HG03196 (cell line): Measurements from ENCODE around the gene PCNT.
A peak's percentile ranks its signal among the peaks of the same experiment; 100 is the strongest.
"Not testable (repeated sequence)": the region's sequence is repeated elsewhere in the genome, so short reads cannot be mapped to it uniquely, and the experiment has no call there.

Experiments
- ATAC-seq: cut with Tn5 transposase; IDR thresholded peaks from one replicate; pipeline ENCODE4 v1.9.1; 2021; ENCODE audit not compliant: unreplicated experiment

The PCNT gene

DNA sequence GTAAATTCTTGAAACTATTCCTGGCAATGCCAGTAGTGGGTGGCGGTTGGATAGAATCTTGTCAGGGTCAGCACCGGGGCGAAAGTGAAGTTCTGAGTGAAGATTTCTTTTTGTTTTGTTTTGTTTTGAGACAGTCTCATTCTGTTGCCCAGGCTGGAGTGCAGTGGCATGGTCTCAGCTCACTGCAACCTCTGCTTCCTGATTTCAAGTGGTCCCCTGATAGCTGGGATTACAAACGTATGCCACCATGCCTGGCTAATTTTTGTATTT, 33.3 kb downstream of the PCNT start:
- no peak for ATAC-seq

GRCh38 chr21:46357684-46358425, 33.9 kb downstream of the PCNT start:
- ATAC-seq = no peak

DNA sequence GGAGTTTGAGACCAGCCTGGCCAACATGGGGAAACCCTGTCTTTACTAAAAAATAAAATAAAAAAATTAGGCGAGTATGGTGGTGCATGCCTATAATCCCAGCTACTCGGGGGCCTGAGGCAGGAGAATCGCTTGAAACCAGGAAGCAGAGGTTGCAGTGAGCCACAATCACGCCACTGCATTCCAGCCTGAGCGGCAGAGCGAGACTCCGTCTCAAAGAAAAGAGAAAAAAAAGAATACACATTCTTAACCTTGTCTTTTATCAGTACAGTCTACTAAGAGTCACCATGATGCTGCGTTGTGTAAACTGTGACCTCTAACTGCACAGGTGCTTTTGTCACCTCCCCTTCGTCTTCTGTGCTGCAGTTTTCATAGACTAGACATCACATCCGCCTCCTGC, 37.2 kb downstream of the PCNT start:
- no peak for ATAC-seq

DNA sequence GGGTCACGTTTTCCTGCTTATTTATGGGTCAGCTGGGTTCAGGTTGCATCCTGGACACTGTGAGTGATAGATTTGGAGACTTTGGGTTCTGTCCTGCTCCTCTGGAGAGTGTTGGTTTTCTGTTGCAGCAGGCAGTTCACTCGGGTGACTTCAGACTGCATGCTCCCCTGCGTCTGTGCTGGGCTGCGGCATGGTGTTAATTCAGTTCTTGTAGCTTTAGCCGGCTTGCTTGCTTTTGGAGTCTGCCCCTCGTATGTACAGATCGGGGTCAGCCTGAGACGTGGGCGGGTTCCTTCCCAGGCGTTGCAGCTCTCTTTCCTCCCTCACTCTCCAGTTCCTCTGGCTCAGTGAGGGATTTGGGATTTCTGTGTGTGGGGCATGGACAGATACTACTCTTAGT, 38.0 kb downstream of the PCNT start:
- no peak for ATAC-seq

GRCh38 chr21:46362946-46363345, 39.0 kb downstream of the PCNT start:
- ATAC-seq = no peak

DNA sequence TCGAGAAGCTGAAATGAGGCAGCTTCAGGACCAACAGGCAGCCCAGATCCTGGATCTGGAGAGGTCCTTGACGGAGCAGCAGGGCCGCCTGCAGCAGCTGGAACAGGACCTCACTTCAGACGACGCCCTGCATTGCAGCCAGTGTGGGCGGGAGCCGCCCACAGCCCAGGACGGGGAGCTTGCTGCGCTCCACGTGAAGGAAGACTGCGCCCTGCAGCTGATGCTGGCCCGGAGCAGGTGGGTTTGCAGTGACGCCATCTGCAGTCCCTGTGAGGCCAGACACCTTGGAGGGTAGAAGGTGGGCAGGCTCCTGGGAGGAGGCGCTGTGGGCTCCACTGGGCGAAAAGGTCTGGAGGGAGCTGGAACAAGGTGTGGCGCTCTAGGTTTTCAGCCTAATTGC, 39.7 kb downstream of the PCNT start:
- ATAC-seq = no peak

GRCh38 chr21:46366091-46366490, 42.1 kb downstream of the PCNT start:
- no peak for ATAC-seq

DNA sequence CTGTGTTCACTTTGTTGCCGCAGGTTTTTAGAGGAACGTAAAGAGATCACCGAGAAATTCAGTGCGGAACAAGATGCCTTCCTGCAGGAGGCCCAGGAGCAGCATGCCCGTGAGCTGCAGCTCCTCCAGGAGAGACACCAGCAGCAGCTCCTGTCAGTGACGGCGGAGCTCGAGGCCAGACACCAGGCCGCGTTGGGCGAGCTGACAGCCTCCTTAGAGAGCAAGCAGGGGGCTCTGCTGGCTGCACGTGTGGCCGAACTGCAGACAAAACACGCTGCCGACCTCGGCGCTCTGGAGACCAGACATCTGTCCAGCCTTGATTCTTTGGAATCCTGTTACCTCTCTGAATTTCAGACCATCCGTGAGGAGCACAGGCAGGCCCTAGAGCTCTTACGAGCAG, 42.6 kb downstream of the PCNT start:
- no peak for ATAC-seq

DNA sequence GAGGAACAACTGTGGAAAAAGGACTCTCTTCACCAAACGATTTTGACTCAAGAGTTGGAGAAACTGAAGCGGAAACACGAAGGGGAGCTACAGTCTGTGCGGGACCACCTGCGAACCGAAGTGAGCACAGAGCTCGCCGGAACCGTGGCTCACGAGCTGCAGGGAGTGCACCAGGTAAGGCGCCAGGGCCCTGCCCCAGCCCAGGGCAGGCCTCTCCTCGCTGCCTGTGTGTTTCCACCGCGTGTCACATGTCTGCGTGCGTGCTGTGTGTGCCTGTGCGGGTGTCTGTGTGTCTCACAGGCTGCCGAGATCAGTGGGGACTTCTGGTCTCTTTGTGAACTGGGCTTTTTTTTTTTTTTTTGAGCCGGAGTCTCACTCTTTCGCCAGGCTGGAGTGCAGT, 43.0 kb downstream of the PCNT start:
- ATAC-seq = no peak

DNA sequence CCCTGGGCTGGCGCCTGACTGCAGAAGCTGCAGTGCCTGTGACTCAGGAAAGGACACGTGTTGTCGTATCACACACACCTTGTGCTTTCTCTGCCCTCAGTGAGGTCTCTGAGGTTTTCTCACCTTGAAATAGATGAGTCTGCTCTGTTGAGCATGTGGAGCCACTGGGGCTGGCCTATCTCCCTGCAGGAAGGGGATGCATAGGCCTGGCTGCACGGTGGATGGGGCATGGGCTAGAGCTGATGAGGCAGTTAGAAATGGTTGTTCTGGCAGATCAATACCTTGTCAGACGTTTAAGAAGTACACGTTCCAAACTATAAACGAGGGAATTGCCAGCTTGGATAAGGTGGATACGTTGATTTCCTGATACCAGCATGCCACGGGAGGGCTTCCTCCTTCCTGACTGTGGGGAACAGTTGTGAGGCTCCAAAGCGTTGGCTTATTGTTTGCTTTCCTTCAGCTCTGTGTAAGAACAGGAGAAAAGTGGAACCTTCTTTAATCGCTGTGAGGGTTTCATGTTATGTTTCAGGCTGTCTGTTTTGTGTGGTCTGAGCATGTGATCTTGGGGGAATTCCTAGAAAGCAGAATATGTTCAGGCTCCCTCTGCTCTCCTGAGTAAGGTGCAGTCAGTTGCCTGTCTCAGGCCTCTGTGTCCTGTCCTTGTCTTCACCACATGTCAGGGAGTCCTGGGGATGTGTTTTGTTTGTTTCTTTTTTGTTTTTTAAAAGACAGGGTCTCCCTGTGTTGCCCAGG, 44.8 kb downstream of the PCNT start:
- ATAC-seq = peak; percentile 47

DNA sequence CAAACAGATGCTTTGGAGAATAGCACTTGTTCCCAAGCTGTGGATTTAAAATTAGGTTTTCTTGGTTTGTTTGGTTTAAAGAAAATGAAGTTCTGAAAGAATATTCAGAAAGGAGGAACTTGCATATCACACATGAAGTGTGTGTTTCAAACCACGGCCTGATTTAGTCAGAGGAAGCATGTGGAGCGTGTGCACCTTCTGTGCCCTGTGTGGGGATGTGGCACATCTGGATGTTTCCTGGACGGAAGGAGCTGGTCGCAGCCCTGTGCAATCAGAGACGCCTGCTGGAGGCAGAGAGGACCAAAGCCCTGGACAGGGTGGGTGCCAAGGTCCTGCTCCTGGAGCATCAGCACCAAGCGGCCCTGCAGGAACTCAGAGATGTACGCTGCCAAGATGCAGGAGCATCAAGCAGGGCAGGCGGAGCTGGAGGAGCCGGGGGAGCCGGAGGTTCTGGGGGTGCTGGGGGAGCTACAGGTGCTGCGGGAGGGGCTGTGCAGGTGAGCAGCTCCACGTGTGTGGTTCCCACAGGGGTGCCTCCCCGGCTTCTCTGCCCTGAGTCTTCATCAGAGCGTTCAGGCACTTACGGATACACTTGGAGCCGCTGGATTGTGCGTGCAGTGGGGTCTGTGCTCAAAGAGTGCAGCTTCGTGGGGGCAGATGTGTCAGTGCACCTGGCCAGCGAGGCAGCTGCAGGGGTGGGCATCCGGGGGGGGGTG, 45.7 kb downstream of the PCNT start:
- no peak for ATAC-seq

DNA sequence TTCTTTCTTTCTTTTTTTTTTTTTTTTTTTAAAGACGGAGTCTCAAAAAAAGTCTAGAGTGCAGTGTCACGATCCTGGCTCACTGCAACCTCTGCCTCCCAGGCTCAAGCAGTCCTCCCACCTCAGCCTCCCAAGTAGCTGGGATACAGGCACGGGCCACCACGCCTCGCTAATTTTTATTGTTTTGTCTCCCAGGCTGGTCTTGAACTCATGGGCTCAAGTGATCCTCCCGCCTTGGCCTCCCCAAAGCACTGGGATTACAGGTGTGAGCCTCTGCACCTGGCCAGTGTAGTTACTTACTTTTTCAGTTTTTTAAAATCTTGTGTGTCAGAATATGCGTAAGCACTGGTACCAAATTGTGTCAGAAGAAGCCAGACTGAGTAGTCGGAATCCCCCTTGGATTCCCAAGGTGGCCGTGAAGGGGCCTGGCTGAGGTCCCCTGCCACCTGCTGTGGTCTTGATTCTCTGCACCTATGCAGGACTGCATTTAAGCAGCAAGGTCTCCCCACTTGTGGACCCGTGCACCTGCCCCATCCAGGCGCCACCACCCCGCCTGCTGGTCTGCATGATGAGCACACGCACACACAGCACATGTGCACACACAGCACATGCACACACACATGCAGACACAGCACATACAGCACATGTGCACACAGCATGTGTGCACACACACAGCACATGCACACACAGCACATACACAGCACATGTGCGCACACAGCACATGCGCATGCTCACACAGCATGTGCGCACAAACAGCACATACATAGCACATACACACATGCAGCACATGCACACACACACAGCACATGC, 47.5 kb downstream of the PCNT start:
- no peak for ATAC-seq

DNA sequence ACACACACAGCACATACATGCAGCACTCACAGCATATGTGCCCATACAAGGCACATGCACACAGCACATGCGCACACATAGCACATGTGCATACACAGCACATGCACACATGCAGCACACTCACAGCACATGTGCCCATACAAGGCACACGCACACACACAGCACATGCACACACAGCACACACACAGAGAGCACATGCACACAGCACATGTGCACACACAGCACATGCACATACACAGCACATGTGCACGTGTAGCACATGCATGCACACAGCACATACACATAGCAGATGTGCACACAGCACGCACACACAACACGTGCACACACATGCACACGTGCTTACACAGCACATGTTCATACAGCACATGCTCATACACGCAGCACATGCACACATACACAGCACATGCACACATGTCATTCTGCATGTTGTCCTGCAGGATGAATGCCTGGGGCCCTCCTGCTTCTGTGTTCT, 48.1 kb downstream of the PCNT start:
- ATAC-seq = no peak

GRCh38 chr21:46372947-46373346, 49.0 kb downstream of the PCNT start:
- ATAC-seq = not testable (repeated sequence)

DNA sequence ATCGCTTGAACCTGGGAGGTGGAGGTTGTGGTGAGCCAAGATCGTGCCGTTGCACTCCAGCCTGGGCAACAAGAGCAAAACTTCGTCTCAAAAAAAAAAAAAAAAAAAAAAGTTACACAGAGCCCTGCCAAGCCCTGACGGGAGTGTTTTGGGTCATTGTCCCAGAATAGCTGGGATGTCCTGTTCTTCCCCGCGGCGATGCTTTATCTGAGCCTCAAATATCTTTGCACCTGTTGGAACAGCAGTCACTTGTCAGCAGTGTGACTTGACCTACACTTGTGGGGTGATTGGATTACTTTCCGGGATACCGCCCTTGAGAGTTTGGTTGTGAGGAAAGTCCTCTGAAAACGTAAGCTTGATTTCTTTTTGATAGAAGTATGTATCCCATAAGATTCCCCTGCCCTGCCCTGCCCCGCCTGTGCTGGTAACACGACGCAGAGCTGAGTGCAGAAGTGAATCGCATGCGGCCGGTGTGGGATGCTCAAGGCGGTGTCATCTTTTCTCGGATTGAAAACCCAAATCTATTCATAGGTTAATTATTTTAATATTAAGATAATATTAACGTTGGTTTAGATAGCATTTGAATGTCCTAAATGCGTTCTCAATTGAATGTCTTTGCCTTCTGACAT, 50.9 kb downstream of the PCNT start:
- ATAC-seq = no peak

DNA sequence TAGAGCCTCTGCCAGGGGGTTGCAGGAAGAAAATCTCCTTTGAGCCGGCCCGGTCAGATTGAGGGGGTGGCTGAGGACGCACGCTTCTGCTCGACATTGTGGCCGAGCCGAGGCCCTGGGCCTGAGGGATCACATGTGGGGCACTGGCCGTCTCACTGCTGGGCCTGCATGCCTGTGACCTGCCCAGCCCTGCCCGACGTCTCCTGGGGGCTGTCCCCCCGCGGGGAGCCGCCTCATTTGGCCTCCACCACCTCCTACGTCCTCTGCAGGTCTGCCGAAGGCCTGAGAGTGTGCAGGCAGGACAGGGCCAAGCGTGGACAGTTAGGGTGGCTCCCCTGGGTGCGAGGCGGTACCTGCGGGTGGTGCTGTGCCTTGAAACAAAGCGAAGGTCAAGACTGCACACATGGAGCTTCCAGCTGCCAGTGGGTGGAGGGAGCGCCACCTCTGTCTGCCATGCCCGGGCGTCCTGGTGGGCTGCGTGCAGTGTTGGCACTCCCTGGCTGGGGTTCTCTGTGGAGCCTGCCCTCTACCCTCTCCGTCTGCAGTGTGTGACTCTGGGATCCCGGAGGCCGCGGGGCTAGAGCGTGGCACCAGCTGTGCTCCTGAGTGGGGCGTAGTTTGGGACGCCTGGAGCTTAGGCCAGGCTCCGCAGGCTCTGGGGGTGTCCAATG, 51.7 kb downstream of the PCNT start:
- no peak for ATAC-seq

DNA sequence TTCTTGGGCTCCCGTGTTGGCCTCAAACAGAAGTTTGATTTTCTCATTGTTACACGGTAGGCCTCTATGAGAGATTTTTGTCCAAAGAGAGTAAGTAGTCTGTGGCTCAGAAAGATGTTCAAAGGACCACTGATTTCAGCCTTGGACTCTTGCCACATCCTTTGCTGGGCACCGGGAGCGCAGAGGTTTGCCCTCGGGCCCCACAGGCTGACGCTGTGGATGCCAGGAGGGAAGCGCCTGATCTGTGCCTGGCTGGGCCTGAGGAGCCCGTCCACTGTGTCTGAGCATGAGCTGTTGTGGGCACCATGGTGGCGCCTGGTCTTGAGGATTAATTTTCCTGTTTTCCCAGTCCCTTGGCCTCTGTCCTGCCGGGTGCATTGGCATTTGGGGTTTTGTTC, 52.3 kb downstream of the PCNT start:
- ATAC-seq = no peak

DNA sequence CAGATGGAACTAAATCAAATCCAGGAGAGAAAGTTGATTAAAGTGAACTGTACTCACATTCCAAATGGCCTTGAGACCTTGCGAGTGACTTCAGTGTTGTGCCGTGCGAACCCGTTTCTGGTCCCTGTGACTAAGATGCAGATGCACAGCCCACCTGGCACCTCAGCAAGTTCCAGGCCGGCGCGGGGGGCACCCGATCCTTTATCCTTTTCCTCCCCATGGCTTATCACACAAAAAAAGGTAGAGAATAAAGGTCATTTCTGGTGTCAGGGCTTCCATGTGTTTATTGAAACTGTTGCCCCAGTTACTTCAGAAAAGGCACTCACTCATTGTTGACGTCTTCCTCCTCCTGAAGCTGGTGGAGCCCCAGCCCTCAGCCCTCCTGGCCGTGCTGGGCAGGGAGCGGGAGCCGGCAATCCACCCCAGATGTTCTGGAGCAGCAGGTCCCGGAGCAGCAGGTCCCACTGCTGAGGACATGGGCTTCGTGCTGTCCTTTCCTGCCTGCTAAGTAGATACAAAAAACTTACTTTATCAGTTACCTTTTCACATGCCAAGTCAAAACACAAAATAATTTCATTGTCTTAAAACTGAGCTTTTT, 53.0 kb downstream of the PCNT start:
- no peak for ATAC-seq

DNA sequence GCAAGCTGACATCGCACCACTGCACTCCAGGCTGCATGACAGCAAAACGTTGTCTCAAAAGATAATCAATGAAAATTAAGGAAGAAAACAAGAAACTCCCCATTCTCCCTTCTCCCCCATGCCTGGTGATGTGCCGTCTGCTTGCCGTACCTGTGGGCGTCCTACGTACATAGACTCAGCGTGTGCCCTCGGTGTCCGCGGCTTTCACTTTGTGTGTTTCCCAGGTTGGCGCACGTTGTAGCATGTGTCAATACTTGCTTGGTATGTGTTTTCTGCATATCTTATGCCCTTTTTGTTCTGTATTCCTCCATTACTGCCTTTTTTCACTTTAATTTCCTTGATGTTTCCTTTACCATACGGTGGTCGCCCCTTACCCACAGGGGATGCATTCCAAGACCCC, 53.8 kb downstream of the PCNT start:
- ATAC-seq = no peak

GRCh38 chr21:46379105-46379504, 55.1 kb downstream of the PCNT start:
- no peak for ATAC-seq
